Stimulated activated memory B cell treated with anti-CD40 and anti-IgM and Interleukin-4, amounts not matched to agents 10 μg/mL and 1 μg/mL and 100 μg/mL, for 72 hours (primary cell): ENCODE data around the gene ZFP62.

Source experiments
- ATAC-seq: fragments of 150-1000 bp; cut with Tn5 transposase; 2 replicates; pipeline ENCODE4 v1.10.0; 2021
- H3K27ac Mint-ChIP-seq: one replicate; pipeline ENCODE4 v1.8.0; 2022; ENCODE audit warnings: mild to moderate bottlenecking, mixed read lengths
- H3K27me3 Mint-ChIP-seq: one replicate; pipeline ENCODE4 v1.8.0; 2022; ENCODE audit warnings: mixed read lengths
- H3K36me3 Mint-ChIP-seq: one replicate; pipeline ENCODE4 v1.8.0; 2022; ENCODE audit warnings: mixed read lengths
- H3K4me1 Mint-ChIP-seq: one replicate; pipeline ENCODE4 v1.8.0; 2022; ENCODE audit warnings: mixed read lengths
- H3K4me3 Mint-ChIP-seq: one replicate; pipeline ENCODE4 v1.8.0; 2022; ENCODE audit warnings: mild to moderate bottlenecking, moderate library complexity, mixed read lengths
- H3K9me3 Mint-ChIP-seq: one replicate; pipeline ENCODE4 v1.8.0; 2022; ENCODE audit warnings: mixed read lengths

The ZFP62 gene

DNA sequence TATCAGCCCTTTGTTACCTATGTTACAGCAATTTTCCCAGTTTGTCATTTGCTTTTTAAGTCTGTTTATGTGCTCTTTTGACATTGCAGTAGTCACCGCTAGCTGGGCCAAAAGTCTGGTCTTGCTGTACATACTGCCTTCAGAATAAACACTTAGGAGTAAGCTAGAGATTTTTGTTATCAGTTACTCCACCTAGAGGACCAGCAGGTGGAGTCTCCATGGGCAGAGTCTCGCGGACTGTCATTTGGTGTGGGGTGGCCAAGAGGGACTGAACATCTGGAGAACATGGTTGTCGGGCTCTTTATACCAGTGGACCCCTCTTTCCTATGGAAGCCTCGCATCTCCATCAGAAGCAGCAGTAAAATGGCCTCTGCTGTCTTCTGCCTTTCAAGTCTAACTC lies 47.7 kb downstream of the ZFP62 start:
- Mint-ChIP-seq H3K4me3 (peak overlapping the region; percentile 83), H3K27ac (peak overlapping the region; percentile 93), H3K36me3 (peaks cover 53% of the 10 kb centered on the region), H3K4me1 (peaks cover 79% of the 10 kb centered on the region), H3K27me3 (no peaks in the 10 kb centered on the region), H3K9me3 (no peaks in the 10 kb centered on the region)
- no peak for ATAC-seq

DNA sequence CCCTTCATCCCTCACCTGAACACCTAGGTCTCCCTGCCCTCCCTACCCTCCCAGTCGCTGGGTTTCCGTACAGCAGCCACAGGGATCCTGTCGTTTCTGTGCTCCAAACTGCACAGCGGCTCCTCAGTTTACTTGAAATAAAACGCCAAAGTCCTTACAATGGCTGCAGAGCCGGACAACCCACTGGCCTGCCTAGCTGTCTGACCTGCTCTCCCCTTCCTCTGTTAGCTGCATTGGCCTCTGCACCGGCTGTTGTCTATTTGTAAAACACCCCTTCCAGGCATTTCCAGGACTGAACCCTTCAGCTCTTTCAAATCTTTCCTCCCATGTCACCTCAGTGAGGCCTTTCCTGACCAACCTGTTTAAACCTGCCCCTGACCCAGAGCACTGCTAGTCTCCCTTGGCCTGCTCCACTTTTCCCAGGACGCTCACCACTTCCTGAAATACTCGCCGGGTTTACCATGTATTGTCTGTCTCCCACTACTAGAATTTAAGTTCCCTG lies 49.4 kb downstream of the ZFP62 start:
- Mint-ChIP-seq H3K27me3 (no peaks in the 10 kb centered on the region), H3K9me3 (no peaks in the 10 kb centered on the region), H3K4me3 (peak overlapping the region; percentile 77), H3K36me3 (peaks cover 67% of the 10 kb centered on the region), H3K4me1 (peaks cover 78% of the 10 kb centered on the region), H3K27ac (peak overlapping the region; percentile 93)
- ATAC-seq, result no peak

DNA sequence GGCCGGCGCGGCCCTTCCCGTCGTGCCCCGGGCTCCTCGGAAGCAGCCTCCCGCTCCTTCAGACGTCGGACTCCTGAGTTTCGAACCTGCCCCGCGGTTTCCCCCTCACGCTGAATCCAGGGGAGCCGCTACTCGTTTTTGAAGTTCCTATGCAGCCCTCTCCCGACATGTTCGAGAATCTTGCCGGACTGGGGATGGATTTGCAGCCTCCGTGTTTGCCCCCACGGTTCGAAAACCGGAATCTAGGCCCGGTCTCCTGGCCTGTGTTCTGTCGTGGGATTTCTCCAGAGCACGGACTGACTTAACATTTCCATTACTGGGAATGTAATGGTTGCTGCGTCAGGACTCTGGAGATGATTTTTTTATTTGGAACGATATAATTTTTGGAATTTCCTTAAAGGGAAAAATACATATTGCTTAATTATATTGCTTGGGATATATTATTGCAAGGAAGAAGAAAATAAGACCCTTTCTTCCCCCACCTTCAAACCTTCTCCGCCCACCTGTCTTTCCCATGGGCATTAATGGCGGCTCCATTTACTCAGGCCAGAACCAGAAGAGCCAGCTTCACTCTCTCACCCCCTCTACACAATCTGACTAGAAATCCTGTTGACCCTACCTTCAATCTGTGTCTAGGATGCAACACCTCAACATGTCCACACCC lies 50.0 kb downstream of the ZFP62 start:
- H3K4me3 Mint-ChIP-seq, result peak overlapping the region; percentile 77

DNA sequence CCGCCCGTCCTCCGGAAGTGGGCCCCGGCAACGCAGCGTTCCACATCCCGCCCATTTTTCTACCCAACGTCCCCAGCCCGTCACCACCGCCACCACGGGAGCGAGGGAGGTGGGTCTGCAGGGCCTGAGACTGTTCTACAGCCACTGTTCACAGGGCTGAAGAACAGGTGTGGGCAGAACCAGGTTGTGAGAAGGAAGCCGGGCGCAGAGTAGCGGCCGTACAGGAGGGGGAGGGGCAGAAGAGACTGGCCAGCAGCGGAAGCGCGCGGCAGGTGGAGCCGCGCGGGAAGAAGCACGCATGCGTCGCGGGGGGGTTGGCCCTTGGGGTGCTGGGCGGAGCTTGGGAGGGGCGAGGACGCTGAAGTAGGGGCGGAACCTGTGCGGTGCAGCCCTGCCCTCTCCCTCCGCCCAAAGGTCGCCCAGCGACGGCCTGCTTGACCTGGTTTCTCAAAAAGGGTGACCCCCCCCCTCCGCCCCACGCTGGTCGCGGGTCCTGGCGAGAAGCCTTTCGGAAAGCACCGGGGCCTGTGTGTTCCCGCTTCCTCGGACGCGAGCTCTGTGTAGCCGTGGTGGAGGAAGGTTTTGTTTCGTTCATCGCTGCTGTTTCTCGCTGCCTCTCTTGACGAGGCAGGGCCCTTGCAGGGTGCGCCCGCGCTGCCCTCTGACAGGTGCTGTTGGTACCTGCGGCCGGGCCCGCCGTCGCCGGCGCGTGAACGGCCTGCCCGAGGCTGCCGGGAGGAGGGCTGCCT lies 50.7 kb downstream of the ZFP62 start:
- Mint-ChIP-seq H3K9me3 (no peaks in the 10 kb centered on the region), H3K4me3 (peak overlapping the region; percentile 77), H3K27ac (peak overlapping the region; percentile 93), H3K36me3 (peaks cover 76% of the 10 kb centered on the region), H3K4me1 (peaks cover 78% of the 10 kb centered on the region), H3K27me3 (no peaks in the 10 kb centered on the region)
- ATAC-seq, result peak; percentile 93

More for the DNA sequence above, 50.0 kb downstream of the ZFP62 start:
- H3K27me3 Mint-ChIP-seq, result no peaks in the 10 kb centered on the region
- peaks cover 78% of the 10 kb centered on the region for H3K4me1 Mint-ChIP-seq
- H3K9me3 Mint-ChIP-seq, result no peaks in the 10 kb centered on the region
- no peak for ATAC-seq
- H3K27ac Mint-ChIP-seq, result peak overlapping the region; percentile 93
- H3K36me3 Mint-ChIP-seq, result peaks cover 73% of the 10 kb centered on the region

DNA sequence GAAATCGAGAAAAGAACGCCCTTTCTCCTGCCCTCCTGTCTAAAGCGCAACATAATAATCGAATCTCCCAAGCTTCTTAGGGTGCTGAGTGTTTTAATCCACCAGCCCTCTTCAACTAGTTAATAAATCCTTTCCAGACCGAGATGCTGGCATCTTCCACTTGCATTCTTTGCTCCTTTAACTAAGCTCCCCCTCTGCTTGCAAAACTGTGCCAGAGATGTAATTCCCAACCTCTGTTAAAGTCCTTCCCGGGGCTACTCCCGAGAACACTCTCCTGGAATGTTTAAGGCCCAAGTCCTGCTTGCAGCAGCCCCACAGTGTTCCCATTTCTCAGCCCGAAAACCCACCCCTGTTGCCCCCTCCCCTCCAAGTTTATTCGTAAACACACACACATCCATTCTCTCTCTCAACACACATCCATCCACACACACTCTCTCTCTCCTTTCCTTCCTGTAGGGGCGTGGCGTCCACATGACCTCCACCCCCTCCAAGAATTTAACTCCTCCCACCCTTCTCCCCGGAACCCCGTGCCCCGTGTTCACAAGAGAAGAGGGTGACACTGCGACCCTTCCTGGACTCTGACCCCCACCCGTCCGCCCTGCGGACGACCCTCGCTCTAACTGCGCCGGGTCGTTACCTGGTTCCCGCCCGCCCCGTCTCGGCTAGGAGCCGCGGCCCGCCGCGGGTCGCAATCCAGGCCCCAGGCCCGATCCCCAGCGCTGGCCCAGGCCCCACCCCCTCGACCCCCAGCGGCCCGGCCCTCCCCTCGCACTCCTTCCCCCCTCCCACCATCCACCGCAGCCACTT lies 51.5 kb downstream of the ZFP62 start:
- Mint-ChIP-seq H3K4me1 (peaks cover 79% of the 10 kb centered on the region), H3K27me3 (no peaks in the 10 kb centered on the region), H3K36me3 (peaks cover 78% of the 10 kb centered on the region)

DNA sequence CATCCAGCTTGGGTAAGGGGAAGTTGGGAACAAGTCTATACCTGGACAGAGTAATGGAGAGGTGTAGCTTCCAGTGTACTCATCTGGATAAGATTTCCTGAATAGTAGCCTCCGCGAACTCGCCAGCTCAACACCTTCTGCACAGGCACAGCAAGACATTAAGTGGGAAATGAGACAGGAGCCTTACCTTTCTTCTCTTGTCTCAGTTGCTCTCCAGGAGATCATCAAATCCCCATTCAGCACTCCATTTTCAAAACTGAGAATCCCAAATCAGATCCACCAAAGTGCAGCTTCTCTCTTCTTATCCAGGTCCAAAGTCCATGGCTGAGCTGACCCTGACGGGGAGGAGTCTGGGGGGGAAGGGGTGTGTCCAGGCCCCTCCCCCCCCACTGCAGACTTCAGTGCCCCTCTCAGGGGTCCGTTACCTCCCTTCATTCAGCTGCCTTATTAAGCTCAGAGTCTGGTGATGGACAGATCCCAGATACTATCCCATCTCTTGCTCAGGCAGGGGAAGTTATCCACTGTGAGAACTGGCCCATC lies 52.5 kb downstream of the ZFP62 start:
- no peak for ATAC-seq
- Mint-ChIP-seq H3K4me1 (peaks cover 79% of the 10 kb centered on the region), H3K36me3 (peaks cover 74% of the 10 kb centered on the region), H3K9me3 (no peaks in the 10 kb centered on the region), H3K27me3 (no peaks in the 10 kb centered on the region), H3K4me3 (peak overlapping the region; percentile 77), H3K27ac (peak overlapping the region; percentile 93)

More for the DNA sequence above, 51.5 kb downstream of the ZFP62 start:
- Mint-ChIP-seq H3K4me3 (peak overlapping the region; percentile 77), H3K9me3 (no peaks in the 10 kb centered on the region), H3K27ac (peak overlapping the region; percentile 93)
- ATAC-seq, result peak; percentile 82

DNA sequence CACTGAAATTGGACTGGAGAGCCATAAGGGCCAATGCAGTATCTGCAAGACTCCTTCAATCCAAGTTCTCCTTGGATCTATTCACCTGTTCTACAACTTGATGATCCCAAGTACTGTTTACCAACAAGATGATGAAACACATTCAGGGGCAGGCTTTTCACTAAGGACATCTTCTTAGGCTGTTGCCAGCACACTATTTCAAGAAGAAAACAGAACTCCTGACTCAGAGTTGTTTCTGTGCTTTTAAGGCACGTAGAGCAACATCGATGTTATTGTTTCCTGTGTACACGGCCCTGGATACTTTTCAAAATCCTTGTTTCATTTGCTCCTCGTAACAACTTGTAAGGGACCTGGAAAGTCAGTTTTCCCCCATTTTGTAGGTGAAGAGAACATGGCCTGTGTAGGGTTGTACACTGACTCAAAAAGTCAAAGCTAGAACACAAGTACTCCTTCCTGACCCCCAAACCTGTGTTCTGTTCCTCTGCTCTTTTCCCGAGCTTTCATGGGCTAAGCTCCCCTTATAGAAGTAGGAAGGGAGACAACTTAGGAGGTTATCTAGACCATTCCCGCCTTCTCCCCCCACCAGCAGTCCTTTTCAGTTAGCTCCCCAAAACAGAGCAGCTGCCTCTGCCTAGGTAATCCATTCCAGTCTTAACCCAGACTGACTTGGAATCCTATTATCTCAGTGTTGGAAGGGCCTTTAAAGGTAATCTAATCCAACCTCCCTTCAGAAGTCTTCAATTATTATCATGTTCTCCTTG lies 53.2 kb downstream of the ZFP62 start:
- peaks cover 73% of the 10 kb centered on the region for H3K36me3 Mint-ChIP-seq
- ATAC-seq, result no peak
- H3K27ac Mint-ChIP-seq, result peak overlapping the region; percentile 93
- no peaks in the 10 kb centered on the region for H3K27me3 Mint-ChIP-seq
- peaks cover 72% of the 10 kb centered on the region for H3K4me1 Mint-ChIP-seq
- no peaks in the 10 kb centered on the region for H3K9me3 Mint-ChIP-seq
- peak overlapping the region; percentile 77 for H3K4me3 Mint-ChIP-seq

DNA sequence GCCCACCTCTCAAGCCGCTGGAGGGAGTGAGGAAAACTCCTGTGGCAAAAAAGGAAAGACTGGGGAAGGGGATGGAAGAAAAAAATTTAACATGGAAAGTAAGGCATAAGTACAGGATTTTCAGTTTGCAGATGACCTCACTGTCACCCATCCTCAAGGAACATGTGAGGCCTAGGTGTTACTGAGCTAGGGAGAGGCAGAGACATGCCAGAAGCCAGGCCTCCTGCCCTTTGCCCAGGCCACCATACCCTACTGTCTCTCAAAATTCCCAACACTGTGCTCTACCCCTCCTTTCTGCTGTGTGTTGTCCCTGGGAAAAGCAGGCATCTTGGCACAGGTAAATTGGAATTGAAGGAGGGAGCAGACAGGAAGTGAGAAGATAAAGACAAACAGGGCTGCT lies 54.0 kb downstream of the ZFP62 start:
- peaks cover 70% of the 10 kb centered on the region for H3K36me3 Mint-ChIP-seq
- no peaks in the 10 kb centered on the region for H3K27me3 Mint-ChIP-seq
- ATAC-seq, result no peak
- no peaks in the 10 kb centered on the region for H3K9me3 Mint-ChIP-seq
- H3K4me1 Mint-ChIP-seq, result peaks cover 64% of the 10 kb centered on the region
- peak overlapping the region; percentile 77 for H3K4me3 Mint-ChIP-seq
- H3K27ac Mint-ChIP-seq, result peak overlapping the region; percentile 93

DNA sequence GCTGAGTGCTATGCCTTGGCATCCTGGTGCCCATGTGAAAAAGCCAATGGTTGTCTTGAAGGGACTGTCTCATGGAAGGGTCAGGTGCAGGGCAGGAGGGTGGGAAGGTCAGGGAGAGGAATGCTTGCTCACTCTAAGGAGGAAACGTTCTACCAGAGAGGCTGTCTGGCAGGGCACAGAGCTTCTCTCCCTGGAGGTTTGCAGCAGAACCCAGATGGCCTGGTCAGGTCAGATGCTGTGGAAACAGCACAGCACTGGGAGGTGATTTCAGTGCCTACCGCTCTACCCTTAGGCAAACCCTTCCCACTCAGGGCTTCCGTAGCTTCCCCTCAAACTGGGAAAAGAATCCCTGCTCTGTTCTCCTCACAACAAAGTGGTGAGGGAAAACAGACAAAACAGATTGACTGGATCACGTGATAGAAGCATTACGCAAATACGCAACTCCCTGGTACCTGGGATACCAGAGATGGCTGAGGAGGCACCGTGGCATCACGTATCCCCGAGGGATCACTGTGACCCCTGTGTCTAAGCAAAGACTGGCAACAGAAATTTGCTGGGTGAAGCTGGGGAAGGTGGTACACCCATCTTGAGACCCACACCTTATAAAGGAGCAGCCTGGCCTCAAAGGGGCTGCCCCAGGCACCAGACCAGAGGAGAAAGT lies 54.6 kb downstream of the ZFP62 start:
- Mint-ChIP-seq H3K27me3 (no peaks in the 10 kb centered on the region), H3K9me3 (no peaks in the 10 kb centered on the region), H3K36me3 (peaks cover 70% of the 10 kb centered on the region), H3K27ac (peak overlapping the region; percentile 93), H3K4me3 (peak overlapping the region; percentile 77), H3K4me1 (peaks cover 64% of the 10 kb centered on the region)
- no peak for ATAC-seq

DNA sequence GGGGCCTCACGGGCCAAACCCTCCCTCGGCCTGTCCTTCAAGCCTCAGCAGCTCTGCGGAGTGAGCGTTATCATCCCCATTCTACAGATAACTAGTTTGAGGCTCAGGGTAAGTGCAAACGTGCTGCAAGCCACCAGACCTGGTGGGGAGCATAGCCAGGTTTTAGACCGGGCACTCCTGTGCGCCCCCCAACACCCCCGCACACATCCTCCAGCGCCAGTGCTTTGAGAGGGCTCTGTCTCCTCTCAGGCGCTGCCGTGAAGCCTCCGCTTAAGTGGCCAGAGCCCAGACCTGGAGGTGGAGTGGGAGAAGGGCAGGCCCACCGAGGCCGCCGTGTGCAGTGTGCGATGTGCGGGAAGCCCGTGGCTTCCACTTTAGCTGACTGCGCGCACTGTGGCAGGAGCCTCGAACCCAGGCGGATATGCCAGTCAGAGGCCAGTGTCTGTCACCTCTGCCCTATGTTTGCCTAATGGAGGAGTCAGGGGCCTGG lies 56.9 kb downstream of the ZFP62 start:
- peak overlapping the region; percentile 77 for H3K4me3 Mint-ChIP-seq
- peaks cover 83% of the 10 kb centered on the region for H3K4me1 Mint-ChIP-seq
- no peak for ATAC-seq
- peak overlapping the region; percentile 93 for H3K27ac Mint-ChIP-seq
- no peaks in the 10 kb centered on the region for H3K9me3 Mint-ChIP-seq
- H3K36me3 Mint-ChIP-seq, result peaks cover 83% of the 10 kb centered on the region
- no peaks in the 10 kb centered on the region for H3K27me3 Mint-ChIP-seq

DNA sequence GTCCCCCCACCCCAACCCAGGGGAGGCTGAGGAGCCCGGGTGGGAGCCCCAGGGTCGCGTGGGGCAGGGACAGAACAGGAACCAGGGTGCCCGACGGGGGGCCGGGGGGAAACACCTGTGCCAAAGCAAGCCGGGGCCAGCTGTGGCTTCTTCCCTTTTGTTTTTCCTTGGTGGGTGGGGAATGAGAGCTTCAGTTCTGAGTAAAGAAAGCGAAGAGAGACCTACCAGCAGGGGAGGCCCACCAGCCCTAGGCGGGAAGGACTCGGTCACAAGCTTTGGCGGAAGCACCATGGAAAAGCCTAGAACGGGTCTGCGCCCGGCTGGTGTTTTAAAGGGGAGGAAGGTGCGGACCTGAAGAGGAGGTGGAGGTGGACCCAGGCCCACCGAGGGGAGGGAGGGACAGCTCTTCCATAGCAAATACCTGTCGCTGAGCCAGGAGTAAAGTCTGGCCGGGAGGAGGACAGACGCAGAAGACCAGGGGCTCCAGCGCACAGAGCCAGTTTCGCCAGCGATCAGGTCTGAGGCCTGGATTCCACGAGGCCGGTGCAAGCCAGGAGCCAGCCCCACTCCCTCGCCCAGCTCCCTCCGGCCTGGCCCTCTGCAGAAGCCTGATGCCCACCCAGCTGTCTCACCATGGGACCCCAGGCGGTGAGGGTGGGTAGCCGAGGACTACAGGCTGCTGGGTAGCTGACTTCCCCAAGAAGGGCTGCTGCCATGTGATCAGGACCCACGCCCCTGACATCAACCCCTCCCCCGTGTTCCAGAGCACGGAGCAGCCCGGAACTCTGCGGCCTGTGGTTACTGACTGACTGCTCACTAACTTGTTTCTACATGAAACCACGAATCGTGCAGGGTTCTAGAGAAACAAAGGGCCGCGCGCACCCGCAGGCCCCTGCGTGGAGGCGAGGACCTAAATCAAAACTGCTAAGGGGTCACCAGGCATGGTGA lies 57.6 kb downstream of the ZFP62 start:
- peaks cover 83% of the 10 kb centered on the region for H3K4me1 Mint-ChIP-seq
- peaks cover 83% of the 10 kb centered on the region for H3K36me3 Mint-ChIP-seq
- H3K4me3 Mint-ChIP-seq, result peak overlapping the region; percentile 77
- H3K9me3 Mint-ChIP-seq, result no peaks in the 10 kb centered on the region
- ATAC-seq, result peak; percentile 91
- H3K27me3 Mint-ChIP-seq, result no peaks in the 10 kb centered on the region
- peak overlapping the region; percentile 93 for H3K27ac Mint-ChIP-seq

DNA sequence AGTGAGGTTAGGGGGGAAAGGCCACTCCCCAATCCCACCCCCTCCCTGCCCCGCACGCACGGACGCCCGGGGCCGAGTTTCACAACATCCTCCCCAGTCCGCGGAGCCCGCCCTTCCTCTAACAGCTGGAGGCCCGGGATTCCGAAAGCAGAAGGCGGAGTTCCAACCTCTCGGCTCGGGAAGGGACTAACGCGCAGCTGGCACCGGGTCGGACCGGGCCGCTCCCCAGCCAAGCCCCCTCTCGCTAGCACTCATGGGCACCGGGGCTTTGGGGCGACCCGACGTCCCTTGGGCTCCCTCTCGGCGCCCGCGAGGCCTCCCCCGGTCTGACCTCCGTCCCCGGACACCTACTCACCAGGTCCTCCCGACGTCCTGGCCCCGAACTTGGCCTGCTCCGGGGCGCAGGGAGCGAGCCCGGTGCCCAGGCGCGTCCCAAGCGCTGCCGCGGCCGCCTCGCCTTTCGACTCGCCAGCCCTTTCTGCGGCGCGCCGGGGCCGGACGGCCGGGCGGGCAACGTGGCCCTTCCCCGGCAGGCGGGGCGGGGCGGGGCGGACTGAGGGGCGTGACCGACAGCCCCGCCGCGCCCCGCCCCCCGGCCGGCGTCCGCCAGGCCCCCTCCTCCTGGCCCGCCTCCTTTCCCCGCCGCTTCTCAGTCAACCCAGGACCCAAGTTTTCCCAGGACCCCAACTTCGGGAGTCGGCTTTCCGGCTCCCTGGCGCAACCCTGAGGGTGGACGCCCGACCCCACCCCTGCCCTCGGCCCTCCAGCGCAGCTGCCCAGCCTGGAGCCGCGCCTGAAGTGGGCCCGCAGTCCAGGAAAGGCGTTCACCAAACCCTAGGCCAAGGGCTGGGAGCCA lies 58.5 kb downstream of the ZFP62 start, which contains the start of gene MGAT1:
TSS of gene MGAT1 (minus strand) at position 482 of the 856 bp plus-strand sequence. CDS start 9,835 bp downstream, outside the sequence.
- H3K36me3 Mint-ChIP-seq, result peaks cover 85% of the 10 kb centered on the region
- no peaks in the 10 kb centered on the region for H3K27me3 Mint-ChIP-seq
- H3K4me3 Mint-ChIP-seq, result peak within 1 kb of the TSS; percentile 77
- H3K27ac Mint-ChIP-seq, result peak within 1 kb of the TSS; percentile 93
- peaks cover 84% of the 10 kb centered on the region for H3K4me1 Mint-ChIP-seq
- no peaks in the 10 kb centered on the region for H3K9me3 Mint-ChIP-seq
- ATAC-seq, result peak; percentile 78
